Measurements from ENCODE around the gene ARL5A. TPM values are rescaled to one million over a fixed set of nuclear protein-coding genes. Genes with fewer than 3 reads are reported as not detected.

Gene ARL5A
- total RNA-seq, 1 donor from 2014 or later, result 30.3 TPM

DNA sequence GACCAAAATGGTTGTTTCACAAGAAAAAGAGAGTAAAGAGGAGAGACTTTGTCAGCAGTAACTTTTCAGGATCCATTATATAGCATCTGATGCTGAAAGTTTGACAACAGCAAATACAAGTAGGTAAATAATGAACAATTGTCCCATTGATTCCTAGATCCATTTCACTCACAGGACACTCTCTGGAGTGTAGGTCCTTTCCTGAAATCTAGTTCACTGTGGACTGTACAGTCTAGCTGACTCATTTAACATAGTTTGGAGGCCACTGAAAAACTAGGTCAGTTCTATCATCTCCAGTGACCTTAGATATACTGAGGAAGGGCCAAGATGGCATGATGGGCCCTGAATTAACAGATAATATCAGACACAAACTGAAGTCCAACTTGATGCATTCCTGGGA is 74.7 kb downstream of the ARL5A start:
- H3K4me1 Mint-ChIP-seq (ENCODE audit: low read depth, unreplicated experiment), result peaks cover 13% of the 10 kb centered on the region
- TF ChIP-seq, protein P1, sequence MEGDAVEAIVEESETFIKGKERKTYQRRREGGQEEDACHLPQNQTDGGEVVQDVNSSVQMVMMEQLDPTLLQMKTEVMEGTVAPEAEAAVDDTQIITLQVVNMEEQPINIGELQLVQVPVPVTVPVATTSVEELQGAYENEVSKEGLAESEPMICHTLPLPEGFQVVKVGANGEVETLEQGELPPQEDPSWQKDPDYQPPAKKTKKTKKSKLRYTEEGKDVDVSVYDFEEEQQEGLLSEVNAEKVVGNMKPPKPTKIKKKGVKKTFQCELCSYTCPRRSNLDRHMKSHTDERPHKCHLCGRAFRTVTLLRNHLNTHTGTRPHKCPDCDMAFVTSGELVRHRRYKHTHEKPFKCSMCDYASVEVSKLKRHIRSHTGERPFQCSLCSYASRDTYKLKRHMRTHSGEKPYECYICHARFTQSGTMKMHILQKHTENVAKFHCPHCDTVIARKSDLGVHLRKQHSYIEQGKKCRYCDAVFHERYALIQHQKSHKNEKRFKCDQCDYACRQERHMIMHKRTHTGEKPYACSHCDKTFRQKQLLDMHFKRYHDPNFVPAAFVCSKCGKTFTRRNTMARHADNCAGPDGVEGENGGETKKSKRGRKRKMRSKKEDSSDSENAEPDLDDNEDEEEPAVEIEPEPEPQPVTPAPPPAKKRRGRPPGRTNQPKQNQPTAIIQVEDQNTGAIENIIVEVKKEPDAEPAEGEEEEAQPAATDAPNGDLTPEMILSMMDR (IDR thresholded peaks at IDR 0.05; ENCODE audit: partially characterized antibody, unreplicated experiment), result no peak

More for the DNA sequence above, 74.7 kb downstream of the ARL5A start:
- Mint-ChIP-seq H3K27ac (ENCODE audit: unreplicated experiment) (no peak overlapping the region), H3K9me3 (ENCODE audit: unreplicated experiment) (no peaks in the 10 kb centered on the region), H3K36me3 (ENCODE audit: unreplicated experiment) (no peaks in the 10 kb centered on the region), H3K4me3 (ENCODE audit: unreplicated experiment) (no peak overlapping the region), H3K27me3 (ENCODE audit: unreplicated experiment) (no peaks in the 10 kb centered on the region)
- DNase-seq, result no peak

Other genes starting within 250 kb of the ARL5A start
- 0.59 TPM for gene NEB, start 93.9 kb downstream of the ARL5A start, total RNA-seq (ENCODE audit: unreplicated experiment)